Regular cardiac myocyte (primary cell): ENCODE data around the gene IVD. TPM values are rescaled to one million over a fixed set of nuclear protein-coding genes. Genes with fewer than 3 reads are reported as not detected.

ENCODE experiments used
- total RNA-seq: library from RNA; depleted of rRNA; stranded (reverse); fragments of >200 nt; gene quantifications from 2 replicates; pipeline ENCODE4 v1.2.3, GENCODE V29; 2014

IVD gene
- total RNA-seq: 41.7 and 59.4 TPM in 2 replicates

DNA sequence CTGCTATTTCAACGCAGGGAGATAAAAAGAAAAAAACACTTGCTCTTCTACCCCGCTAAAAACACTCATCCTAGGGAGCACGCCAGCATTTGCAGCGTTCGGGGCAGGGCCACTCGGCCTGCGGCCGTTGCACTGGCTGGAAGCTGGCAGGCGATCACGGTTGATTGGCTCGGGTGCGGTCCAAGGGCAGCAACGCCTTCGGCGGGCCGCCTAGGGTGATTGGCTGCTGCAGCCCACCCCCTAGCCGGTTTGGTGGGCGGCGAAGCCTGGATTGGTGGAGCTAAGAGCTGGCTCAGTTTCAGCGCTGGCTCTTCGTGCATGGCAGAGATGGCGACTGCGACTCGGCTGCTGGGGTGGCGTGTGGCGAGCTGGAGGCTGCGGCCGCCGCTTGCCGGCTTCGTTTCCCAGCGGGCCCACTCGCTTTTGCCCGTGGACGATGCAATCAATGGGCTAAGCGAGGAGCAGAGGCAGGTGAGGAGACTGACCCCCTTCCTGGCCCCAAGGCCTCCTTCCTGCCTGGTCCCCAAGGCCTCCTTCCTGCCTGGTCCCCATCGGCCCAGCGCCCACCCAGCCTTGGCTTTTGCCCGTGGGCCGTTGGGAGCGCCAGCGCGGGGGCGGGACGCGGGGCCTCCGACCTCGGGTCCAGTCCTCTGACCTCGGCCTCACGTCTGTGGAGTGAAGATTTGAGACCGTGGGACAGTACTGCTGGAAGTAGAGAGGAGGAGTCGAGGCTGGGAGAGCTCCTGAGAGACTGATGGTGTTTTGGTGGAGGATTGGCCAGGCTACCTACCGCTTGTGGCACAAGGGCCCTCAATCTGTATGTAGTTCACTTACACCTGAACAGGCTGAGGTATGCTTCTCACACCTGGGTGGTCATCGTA, at the start of gene IVD:
Gene IVD, plus strand, starts transcription at position 295 of the 881 bp plus-strand sequence. Its CDS starts 33 bp downstream, at position 328.

GRCh38 chr15:40357723-40358470, 47.7 kb upstream of the IVD start, which contains the start of gene DISP2:
TSS of gene DISP2 (plus strand) at chr15:40358219. CDS start at chr15:40358322, 103 bp downstream.

GRCh38 chr15:40382580-40383456, 22.8 kb upstream of the IVD start, which contains the start of gene KNSTRN:
TSS of gene KNSTRN (plus strand) at chr15:40382721. CDS start at chr15:40382836, 115 bp downstream.

DNA sequence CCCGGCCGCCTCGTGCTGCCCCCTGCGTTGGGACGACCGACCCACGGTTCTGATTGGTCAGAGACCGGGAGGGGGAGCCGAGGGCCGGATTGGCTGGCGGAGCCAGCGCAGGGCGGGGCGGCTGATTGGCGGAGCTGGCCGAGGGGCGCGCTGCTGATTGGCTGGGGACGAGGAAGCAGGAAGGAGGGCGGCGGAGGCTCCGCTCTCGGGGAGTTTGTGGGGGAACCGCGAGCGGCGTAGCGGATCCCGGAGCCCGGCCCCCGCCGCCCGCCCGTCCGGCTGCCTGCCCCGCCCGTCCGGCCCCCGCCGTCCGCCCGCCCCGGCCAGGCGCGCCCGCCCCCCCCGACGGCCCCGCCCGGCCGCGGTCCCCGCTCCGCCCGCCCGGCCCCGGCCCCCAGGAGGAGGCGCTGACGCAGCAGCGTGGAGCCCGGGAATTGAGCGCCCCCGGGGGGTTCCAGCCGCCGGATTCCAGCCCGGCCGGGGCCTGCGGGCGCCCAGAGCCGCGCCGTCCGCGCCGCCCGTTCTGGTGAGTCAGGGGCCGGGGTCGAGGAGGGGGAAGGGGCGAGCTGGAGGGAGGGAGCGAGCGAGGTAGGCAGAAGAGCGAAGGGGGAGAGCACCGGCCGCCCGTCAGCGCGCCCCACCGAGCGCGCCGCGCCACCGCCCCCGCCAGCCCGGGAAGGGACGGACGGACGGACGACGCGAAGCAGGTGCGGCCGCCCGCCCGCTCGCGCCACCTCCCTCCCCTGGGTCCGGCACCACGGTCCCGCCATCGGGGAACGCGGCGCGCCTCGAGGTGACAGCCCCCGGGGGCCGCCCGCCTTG, 35.4 kb downstream of the IVD start, which contains the start of gene BAHD1:
Gene BAHD1, plus strand, starts transcription at position 211 of the 822 bp plus-strand sequence. CDS start 17,512 bp downstream, outside the sequence.

GRCh38 chr15:40470423-40471104, 65.0 kb downstream of the IVD start, which contains the start of gene CHST14:
TSS of gene CHST14 (plus strand) at chr15:40470984. CDS start at chr15:40471214, 230 bp downstream.

Other genes with a start within 250 kb of the IVD start
- gene BUB1B, start 244.7 kb upstream of the IVD start, total RNA-seq: 2.8 and 37.4 TPM in 2 replicates
- 0.56 TPM in 1 of 2 replicates, not detected in the other for gene PAK6, start 166.7 kb upstream of the IVD start, total RNA-seq
- gene ANKRD63, start 122.7 kb upstream of the IVD start, total RNA-seq: not detected in 2 replicates
- under 0.01 and 0.38 TPM in 2 replicates for gene PLCB2, start 97.9 kb upstream of the IVD start, total RNA-seq
- 37.8 and 39.5 TPM in 2 replicates for gene INAFM2, start 82.1 kb upstream of the IVD start, total RNA-seq
- gene CCDC9B, start 64.9 kb upstream of the IVD start, total RNA-seq: 16.9 and 18.0 TPM in 2 replicates
- not detected in 2 replicates for gene PHGR1, start 54.8 kb upstream of the IVD start, total RNA-seq
- gene DISP2, start 47.6 kb upstream of the IVD start, total RNA-seq: under 0.01 and 0.19 TPM in 2 replicates
- gene KNSTRN, start 23.1 kb upstream of the IVD start, total RNA-seq: 65.1 and 89.1 TPM in 2 replicates
- 3.4 and 5.0 TPM in 2 replicates for gene BAHD1, start 35.2 kb downstream of the IVD start, total RNA-seq
- gene CHST14, start 65.2 kb downstream of the IVD start, total RNA-seq: 7.6 and 10.9 TPM in 2 replicates
- 21.7 and 23.7 TPM in 2 replicates for gene CCDC32, start 159.2 kb downstream of the IVD start, total RNA-seq
- 9.3 and 15.9 TPM in 2 replicates for gene RPUSD2, start 163.5 kb downstream of the IVD start, total RNA-seq
- gene KNL1, start 188.5 kb downstream of the IVD start, total RNA-seq: 2.5 and 24.7 TPM in 2 replicates